Measurements from ENCODE around the gene SHC3. TPM values are rescaled to one million over a fixed set of nuclear protein-coding genes. Genes with fewer than 3 reads are reported as not detected.

SHC3 gene
- total RNA-seq, 1 experiment from 2014 or later = 0.27 TPM

DNA sequence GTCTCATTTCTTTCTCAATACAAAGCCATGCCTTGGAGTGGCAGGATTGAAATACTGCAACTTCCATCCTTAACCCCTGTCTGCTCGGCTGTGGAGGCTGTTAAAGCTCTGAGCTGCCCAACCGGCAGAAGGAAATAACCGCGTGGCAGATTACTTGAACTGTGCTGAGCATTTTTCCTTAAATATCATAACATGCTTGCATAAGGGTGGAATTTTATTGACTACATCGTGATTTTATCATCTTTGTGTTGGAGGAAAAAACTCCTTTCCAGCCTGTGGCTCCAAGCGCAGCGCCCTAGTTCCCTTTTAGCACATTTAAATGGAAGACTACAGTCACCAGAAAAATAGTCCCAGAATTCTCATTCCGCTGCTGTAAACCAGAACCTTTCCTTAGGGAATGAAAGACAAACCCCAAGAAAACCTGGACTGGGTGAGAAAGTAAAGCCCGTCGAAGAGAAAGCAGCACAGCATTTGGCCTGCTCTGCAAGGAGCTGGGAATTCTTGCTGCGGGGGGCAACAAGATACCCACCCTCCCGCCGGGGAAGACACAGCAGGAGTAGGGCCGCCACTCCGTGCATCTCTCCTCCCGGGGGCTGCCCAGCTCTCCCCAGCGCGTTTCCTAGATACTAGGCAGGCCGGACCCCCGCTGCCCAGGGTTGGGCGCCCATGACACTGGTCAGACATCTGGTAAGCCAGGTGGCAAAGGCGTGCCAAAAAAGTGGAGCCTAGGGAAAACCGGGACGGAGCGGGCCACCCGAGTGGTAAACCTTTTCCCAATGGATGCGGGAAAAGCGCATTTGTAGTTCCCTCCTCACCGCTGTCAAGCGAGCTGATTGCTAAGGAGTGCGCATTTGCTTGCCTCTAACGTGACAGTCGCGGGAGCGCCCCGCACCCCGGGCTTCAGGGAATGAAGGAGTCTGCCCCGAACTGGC lies 1.3 kb downstream of the SHC3 start:
- no peak for DNase-seq (ENCODE audit: low read depth, low spot score)
- no peak for ATAC-seq
- Histone ChIP-seq H2AFZ (ENCODE audit: low read depth, low read length, poor library complexity, severe bottlenecking) (no peak overlapping the region), H3K9me2 (ENCODE audit: insufficient read depth) (no peaks in the 10 kb centered on the region), H3K4me3 (replicated peaks in 1 of 2; ENCODE audit: low read depth in 1 of 2, low read length in 2 of 2) (no peak overlapping the region), H3K4me2 (ENCODE audit: low read length) (no peak overlapping the region), H3K36me3 (ENCODE audit: control insufficient read depth in 1 of 2, insufficient read depth in 2 of 2, low read length in 2 of 2) (no peaks in the 10 kb centered on the region), H3K27me3 (ENCODE audit: insufficient read depth, low read length) (no peaks in the 10 kb centered on the region), H3K9me3 (ENCODE audit: control insufficient read depth in 1 of 2, insufficient read depth in 1 of 2, low read depth in 1 of 2, low read length in 2 of 2) (no peaks in the 10 kb centered on the region), H3K79me2 (ENCODE audit: insufficient read depth, low read length) (no peaks in the 10 kb centered on the region), H3K4me1 (ENCODE audit: control insufficient read depth in 1 of 2, insufficient read depth in 2 of 2, low read length in 2 of 2) (peaks cover 23% of the 10 kb centered on the region in 2 experiments; a peak in 3 of 4 replicates), H3K27ac (ENCODE audit: low read depth, low read length) (no peak overlapping the region), H3K9ac (ENCODE audit: low read length) (no peak overlapping the region), H4K20me1 (ENCODE audit: insufficient read depth) (no peaks in the 10 kb centered on the region)
- intact Hi-C loops (cut with micrococcal nuclease) = no loop called here
- CTCF ChIA-PET = no interaction called here
- POLR2A ChIA-PET = no interaction called here
- no TSS peak for BruUV-seq (replicated peaks)
- RAD21 ChIA-PET (ENCODE audit: low non-redundant PET in 1 of 2, low total read pairs in 2 of 2, uncharacterized antibody in 2 of 2, unreplicated experiment in 2 of 2) = no interaction called here
- TF ChIP-seq POLR2A (IDR thresholded peaks at IDR 0.05; ENCODE audit: borderline replicate concordance, extremely low read depth, insufficient read depth, insufficient read length) (no peak), SRF (IDR thresholded peaks at IDR 0.05; ENCODE audit: low read depth) (no peak), RAD21 (IDR thresholded peaks at IDR 0.05; ENCODE audit: low read depth) (no peak), FOSL1 (IDR thresholded peaks at IDR 0.05; ENCODE audit: low read depth) (no peak), ZNF274 (IDR thresholded peaks at IDR 0.05; ENCODE audit: low read depth, low read length) (no peak), YY1 (IDR thresholded peaks at IDR 0.05; ENCODE audit: extremely low read depth, insufficient replicate concordance, low read depth, low read length) (no peak)
- TF ChIP-seq, protein P1, sequence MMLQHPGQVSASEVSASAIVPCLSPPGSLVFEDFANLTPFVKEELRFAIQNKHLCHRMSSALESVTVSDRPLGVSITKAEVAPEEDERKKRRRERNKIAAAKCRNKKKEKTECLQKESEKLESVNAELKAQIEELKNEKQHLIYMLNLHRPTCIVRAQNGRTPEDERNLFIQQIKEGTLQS (IDR thresholded peaks at IDR 0.05) = no peak

DNA sequence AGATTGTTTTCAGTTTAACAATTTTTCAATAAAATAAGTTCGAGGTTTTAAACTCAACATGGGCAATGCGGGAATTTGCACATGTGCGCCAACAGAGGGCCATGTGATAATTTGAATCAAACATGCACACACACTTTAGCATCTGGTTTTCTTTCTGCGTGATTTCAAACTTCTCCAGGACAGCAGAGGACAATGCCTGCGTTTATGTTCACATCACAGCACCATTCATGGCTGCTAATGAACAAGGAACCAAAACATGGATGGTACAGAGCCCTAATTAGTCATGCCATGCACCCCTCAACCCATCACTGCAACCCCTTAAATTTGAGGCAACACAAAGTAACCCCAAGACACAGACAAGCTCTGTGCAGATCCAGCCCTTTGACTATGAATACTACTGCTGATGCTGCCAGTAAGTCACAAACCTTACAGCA lies 2.8 kb downstream of the SHC3 start:
- Histone ChIP-seq H3K9ac (ENCODE audit: low read length) (no peak overlapping the region), H3K27ac (ENCODE audit: low read depth, low read length) (no peak overlapping the region), H3K4me1 (ENCODE audit: control insufficient read depth in 1 of 2, insufficient read depth in 2 of 2, low read length in 2 of 2) (peaks cover 19% of the 10 kb centered on the region in 2 experiments; a peak in 3 of 4 replicates), H3K79me2 (ENCODE audit: insufficient read depth, low read length) (no peaks in the 10 kb centered on the region), H3K27me3 (ENCODE audit: insufficient read depth, low read length) (no peaks in the 10 kb centered on the region), H3K9me3 (ENCODE audit: control insufficient read depth in 1 of 2, insufficient read depth in 1 of 2, low read depth in 1 of 2, low read length in 2 of 2) (no peaks in the 10 kb centered on the region), H3K4me3 (replicated peaks in 1 of 2; ENCODE audit: low read depth in 1 of 2, low read length in 2 of 2) (no peak overlapping the region), H3K36me3 (ENCODE audit: control insufficient read depth in 1 of 2, insufficient read depth in 2 of 2, low read length in 2 of 2) (no peaks in the 10 kb centered on the region), H4K20me1 (ENCODE audit: insufficient read depth) (no peaks in the 10 kb centered on the region), H3K9me2 (ENCODE audit: insufficient read depth) (no peaks in the 10 kb centered on the region), H2AFZ (ENCODE audit: low read depth, low read length, poor library complexity, severe bottlenecking) (no peak overlapping the region), H3K4me2 (ENCODE audit: low read length) (no peak overlapping the region)
- DNase-seq (ENCODE audit: low read depth, low spot score) (no peak), ATAC-seq (no peak)
- BruUV-seq (replicated peaks) = no TSS peak
- RAD21 ChIA-PET (ENCODE audit: low non-redundant PET in 1 of 2, low total read pairs in 2 of 2, uncharacterized antibody in 2 of 2, unreplicated experiment in 2 of 2) = no interaction called here
- TF ChIP-seq POLR2A (IDR thresholded peaks at IDR 0.05; ENCODE audit: borderline replicate concordance, extremely low read depth, insufficient read depth, insufficient read length) (no peak), ZNF274 (IDR thresholded peaks at IDR 0.05; ENCODE audit: low read depth, low read length) (no peak), ELF1 (IDR thresholded peaks at IDR 0.05; ENCODE audit: borderline replicate concordance, low read depth) (no peak), EZH2phosphoT487 (IDR thresholded peaks at IDR 0.05; ENCODE audit: borderline replicate concordance) (no peak), CBX3 (IDR thresholded peaks at IDR 0.05; ENCODE audit: low read depth) (no peak), CEBPB (IDR thresholded peaks at IDR 0.05; ENCODE audit: low read depth) (no peak), ZFX (IDR thresholded peaks at IDR 0.05) (no peak), EGR1 (IDR thresholded peaks at IDR 0.05; ENCODE audit: low read depth) (no peak)
- TF ChIP-seq, protein P1 (IDR thresholded peaks at IDR 0.05) = no peak
- CTCF ChIA-PET = no interaction called here
- intact Hi-C loops (cut with micrococcal nuclease) = no loop called here
- POLR2A ChIA-PET = no interaction called here

Data from HCT116 (cell line).